HG02981 (cell line): ENCODE results near the gene CCPG1.
"Not testable (repeated sequence)": the region's sequence is repeated elsewhere in the genome, so short reads cannot be mapped to it uniquely, and the experiment has no call there.

Experiments
- ATAC-seq: cut with Tn5 transposase; IDR thresholded peaks from one replicate; pipeline ENCODE4 v1.9.1; 2021; ENCODE audit warnings: mild to moderate bottlenecking, moderate library complexity; ENCODE audit not compliant: unreplicated experiment

CCPG1 gene, protein sequence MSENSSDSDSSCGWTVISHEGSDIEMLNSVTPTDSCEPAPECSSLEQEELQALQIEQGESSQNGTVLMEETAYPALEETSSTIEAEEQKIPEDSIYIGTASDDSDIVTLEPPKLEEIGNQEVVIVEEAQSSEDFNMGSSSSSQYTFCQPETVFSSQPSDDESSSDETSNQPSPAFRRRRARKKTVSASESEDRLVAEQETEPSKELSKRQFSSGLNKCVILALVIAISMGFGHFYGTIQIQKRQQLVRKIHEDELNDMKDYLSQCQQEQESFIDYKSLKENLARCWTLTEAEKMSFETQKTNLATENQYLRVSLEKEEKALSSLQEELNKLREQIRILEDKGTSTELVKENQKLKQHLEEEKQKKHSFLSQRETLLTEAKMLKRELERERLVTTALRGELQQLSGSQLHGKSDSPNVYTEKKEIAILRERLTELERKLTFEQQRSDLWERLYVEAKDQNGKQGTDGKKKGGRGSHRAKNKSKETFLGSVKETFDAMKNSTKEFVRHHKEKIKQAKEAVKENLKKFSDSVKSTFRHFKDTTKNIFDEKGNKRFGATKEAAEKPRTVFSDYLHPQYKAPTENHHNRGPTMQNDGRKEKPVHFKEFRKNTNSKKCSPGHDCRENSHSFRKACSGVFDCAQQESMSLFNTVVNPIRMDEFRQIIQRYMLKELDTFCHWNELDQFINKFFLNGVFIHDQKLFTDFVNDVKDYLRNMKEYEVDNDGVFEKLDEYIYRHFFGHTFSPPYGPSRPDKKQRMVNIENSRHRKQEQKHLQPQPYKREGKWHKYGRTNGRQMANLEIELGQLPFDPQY

DNA sequence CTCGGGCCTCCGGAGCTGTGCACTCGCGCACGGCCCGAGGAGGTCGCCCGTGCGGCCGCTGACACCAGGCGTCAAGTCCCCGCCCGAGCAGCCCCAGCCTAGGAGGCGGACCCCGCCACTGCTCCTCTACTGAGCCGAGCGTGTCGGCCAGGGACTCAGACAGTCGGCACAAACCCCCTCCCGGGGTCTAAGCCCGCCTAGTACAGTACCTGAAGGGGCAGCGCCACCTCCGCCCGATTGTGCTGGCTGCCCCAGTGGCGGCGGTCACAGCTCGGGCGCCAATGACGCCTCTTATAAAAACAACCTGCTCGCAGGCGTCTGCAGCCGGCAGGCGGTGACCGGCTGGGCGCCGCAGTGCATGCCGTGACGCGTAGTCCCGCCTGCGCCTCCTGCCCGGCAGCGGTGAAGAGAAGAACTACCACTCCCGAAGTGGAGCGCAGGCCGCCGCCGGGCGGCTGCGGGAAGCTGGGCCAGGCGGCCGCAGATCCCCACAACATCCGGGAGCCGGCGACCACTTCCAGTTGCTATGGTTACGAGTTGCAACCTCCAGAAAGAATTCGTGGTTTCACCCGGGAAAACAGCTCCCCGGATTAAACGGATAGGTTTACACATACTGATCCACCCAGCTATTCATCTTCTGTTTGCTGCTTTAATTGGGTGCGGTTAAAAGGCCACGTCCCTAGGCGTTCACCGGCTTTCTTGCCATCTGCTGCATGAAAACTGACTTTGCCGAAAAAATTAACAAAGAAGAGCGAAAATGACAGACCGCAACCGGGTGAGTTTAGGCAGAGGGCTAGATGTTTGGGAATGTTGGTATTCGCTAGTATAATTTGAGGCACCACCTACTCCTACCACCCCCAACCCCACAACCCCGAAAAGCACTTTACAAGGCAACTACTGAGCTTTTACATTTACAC, at the start of gene CCPG1, which contains the start of gene PIERCE2:
Gene CCPG1, minus strand, starts transcription at position 348 of the 917 bp plus-strand sequence. CDS start 18,935 bp downstream, outside the sequence.
Gene PIERCE2, plus strand, starts transcription at position 484 of the 917 bp plus-strand sequence. Its CDS starts 274 bp downstream, at position 758.
- peak; percentile 91 for ATAC-seq

DNA sequence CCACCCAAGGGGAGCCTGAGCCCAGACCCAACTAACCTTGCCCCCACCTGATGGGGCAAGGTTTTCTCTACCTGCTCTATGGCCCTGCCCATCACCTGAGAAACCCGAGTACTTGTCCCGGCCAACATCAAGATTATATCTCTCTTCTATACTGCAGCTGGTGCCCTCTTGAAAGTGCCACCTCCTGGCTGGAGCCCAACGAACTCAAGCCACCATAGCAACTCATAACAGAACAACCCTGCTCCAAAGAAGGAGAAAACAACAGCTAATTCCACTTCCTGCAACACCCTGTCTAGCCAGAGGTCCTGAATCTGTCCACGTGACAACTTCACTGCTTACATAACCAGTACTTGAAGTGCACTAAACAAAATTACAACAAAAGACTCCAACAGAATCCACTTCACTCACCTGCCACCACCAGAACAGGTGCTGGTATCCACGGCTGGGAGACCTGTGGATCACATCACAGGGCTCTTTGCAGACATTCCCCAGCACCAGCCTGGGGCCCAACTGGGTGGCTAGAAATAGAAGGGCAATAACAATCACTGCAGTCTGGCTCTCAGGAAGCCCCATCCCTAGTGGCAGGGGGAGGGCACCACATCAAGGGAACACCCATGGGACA, 49.4 kb upstream of the CCPG1 start:
- no peak for ATAC-seq

DNA sequence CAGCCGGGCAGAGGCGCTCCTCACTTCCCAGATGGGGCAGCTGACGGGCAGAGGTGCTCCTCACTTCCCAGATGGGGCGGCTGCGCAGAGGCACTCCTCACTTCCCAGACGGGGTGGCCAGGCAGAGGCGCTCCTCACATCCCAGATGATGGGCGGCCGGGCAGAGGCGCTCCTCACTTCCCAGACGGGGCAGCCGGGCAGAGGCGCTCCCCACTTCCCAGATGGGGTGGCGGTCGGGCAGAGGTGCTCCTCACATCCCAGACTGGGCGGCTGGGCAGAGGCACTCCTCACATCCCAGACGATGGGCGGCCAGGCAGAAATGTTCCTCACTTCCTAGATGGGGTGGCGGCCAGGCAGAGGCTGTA, 38.9 kb upstream of the CCPG1 start:
- ATAC-seq, result not testable (repeated sequence)

DNA sequence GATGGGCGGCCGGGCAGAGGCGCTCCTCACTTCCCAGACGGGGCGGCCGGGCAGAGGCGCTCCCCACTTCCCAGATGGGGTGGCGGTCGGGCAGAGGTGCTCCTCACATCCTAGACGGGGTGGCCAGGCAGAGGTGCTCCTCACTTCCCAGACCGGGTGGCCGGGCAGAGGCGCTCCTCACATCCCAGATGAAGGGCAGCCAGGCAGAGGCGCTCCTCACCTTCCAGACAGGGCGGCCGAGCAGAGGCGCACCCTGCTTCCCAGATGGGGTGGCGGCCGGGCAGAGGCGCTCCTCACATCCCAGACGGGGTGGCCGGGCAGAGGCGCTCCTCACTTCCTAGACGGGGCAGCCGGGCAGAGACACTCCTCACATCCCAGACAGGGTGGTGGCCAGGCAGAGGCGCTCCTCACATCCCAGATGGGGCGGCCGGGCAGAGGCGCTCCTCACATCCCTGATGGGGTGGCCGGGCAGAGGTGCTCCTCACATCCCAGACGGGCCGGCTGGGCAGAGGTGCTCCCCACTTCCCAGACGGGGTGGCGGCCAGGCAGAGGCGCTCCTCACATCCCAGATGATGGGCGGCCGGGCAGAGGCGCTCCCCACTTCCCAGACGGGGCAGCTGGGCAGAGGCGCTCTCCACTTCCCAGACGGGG, 38.3 kb upstream of the CCPG1 start:
- ATAC-seq, result not testable (repeated sequence)

DNA sequence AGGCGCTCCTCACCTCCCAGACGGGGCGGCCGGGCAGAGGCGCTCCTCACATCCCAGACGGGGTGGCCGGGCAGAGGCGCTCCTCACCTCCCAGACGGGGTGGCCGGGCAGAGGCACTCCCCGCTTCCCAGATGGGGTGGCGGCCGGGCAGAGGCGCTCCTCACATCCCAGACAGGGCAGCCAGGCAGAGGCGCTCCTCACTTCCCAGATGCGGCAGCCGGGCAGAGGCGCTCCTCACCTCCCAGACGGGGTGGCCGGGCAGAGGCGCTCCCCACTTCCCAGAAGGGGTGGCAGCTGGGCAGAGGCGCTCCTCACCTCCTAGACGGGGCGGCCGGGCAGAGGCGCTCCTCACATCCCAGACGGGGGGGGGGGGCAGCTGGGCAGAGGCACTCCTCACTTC, 37.8 kb upstream of the CCPG1 start:
- not testable (repeated sequence) for ATAC-seq

DNA sequence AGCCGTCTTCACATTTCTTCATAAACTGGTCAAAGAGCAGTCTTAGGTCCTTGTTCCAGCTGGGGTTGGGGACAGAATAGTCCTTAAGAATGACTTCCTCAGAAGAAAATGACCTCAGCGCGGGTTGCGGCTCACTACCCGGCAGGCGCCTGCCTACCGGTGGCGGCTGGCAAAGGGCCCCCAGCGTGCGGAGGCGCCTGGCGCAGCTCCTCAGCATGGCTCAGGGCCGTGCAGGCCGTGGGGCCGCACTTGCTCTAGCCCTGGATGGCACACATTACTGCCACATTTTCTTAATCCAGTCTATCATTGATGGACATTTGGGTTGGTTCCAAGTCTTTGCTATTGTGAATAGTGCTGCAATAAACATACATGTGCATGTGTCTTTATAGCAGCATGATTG, 35.0 kb upstream of the CCPG1 start:
- ATAC-seq, result not testable (repeated sequence)

DNA sequence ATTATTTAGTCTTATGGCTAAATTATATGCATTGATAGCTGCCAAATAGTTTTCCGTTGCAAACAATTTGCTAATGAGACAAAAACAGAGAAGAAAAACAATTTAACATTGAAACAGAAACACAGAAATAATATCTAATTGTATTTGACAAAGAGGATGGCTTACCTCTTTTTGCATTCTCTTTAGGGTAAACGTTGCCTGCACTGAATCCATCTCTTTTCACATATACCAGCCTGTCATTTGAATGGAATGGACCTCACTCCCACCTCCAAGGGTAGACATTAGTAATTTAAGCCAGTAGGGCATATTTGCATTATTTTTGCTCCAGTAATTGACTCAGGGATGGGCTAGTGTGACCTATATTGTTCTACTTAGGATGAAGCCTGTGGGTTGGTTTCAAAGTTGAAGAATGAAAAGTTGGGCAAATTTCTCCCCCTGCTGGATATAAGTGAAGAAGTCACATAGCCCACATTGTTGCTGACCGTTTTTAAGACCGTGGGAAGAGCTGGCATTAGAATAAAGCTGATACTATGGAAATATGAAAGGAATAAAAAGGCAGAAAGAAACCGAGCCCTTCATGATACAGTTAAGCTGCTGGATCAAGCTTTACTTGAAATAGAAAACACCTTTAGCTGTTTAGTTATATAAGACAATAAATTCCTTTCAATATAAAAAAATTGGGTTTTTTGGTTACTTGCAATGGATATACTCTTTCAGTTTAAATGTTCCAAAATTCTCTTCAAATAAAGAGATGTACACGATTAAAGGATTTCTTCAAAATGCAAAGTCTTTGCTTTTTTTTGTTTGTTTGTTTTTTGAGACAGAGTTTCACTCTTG, 27.0 kb upstream of the CCPG1 start:
- no peak for ATAC-seq

DNA sequence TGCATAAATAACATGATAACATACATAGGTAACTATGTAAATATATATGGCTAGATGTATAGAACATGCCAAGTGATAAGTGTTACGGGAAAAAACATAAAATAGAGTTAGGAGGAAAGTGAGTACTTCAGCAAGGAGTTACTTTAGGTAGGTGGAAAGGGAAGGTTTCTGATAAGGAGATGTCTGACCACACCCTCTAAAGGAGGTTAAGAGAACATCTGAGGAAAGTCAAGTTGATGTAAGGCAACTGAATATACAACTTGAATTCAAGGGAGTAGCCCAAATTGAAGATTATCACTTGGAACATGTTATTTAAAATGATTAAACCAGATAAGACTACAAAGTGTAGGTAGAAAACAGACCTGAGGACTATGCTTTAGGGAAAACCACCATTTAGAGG, 13.9 kb upstream of the CCPG1 start:
- no peak for ATAC-seq

DNA sequence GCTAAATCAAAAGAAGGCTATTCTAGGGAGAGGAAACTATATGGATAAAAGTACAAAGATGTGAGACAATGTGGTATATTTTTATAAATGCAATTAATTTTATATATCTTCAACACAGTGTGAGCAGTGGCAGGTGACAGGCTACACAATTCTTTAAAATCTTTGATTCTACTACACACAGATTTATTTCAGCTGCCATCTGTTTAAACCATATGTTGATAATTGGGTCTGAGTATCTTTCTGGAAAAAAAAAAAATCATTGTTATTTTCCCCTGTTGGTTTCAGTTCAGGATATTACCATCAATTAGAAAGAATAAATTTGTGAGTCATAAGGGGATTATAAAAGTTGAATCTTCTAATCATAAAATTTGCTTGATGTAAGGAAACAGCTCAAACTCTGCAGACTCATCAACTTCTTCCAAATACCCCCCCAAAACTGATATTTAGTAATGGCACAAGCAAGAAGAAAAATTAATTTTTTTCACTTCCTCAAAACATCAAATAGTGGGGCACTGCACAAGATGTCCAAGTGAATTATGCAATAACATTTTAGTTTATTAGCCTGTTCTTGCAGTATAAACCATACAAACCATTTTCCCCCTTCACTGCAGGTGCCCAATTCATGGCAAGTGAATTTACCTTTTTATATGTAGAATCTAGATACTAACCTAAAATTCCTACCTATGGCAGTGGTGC, 12.2 kb upstream of the CCPG1 start:
- no peak for ATAC-seq

DNA sequence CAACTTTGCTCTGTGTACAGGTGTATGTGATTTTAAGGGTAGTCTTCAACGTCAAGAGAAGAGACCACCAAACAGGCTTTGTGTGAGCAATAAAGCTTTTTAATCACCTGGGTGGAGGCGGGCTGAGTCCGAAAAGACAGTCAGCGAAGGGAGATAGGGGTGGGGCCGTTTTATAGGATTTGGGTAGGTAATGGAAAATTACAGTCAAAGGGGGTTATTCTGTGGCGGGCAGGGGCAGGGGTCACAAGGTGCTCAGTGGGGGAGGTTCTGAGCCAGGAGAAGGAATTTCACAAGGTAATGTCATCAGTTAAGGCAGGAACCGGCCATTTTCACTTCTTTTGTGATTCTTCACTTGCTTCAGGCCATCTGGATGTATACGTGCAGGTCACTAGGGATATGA, 9.5 kb upstream of the CCPG1 start:
- not testable (repeated sequence) for ATAC-seq

DNA sequence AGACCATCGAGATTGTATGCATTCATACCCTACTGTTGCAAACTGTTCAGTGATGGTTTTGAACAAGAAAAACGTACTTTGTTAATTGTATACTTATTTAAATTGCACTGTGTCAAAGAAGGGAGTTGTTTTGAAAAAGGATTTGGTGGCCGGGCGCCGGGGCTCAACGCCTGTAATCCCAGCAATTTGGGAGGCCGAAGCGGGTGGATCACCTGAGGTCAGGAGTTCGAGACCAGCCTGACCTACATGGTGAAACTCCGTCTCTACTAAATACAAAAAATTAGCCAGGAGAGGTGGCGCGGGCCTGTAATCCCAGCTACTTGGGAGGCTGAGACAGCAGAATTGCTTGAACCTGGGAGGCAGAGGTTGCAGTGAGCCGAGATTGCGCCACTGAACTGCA, 817 bp upstream of the CCPG1 start:
- ATAC-seq, result not testable (repeated sequence)

DNA sequence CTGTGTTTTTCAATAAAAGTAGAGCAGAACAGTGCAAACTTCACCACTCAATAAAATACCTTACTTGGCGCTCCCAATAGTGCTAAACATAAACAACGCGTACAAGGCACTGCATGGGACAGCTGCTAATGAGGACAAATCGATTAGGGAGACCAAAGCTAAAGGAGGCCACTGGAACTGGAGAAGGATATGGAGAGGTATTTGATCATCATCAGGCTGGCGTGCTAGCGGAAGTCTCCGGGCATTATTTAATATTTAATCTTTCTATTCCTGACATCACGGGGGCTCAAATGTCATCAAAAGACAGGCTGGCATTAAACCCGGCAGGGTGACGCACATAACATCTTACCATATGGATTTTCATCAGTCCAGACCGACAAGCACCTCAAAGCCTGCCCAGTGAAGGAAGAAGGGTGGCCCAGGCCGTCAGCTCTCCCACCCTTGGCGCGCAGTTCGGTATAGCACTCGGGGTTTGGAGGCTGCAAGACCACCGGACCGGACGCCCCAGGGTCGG, 604 bp downstream of the CCPG1 start:
- ATAC-seq, result peak; percentile 17

DNA sequence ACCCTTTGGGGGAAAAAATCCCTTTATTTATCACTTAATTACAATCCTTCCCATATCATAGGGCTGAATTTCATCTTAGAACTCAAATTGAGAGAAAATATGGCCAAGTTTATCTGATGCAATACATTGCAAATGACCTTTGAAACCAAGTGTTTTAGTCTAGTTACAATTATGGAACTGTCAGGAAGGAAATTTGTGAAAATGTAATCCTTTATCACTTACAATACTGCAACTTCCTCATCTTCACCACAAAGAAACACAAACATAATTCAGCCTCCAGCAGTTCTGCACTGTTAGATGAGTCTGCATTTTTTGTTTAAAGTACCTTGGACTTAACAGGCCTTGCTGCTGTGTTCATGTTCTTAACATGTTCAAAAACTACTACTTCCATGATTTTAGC, 4.6 kb downstream of the CCPG1 start:
- no peak for ATAC-seq

DNA sequence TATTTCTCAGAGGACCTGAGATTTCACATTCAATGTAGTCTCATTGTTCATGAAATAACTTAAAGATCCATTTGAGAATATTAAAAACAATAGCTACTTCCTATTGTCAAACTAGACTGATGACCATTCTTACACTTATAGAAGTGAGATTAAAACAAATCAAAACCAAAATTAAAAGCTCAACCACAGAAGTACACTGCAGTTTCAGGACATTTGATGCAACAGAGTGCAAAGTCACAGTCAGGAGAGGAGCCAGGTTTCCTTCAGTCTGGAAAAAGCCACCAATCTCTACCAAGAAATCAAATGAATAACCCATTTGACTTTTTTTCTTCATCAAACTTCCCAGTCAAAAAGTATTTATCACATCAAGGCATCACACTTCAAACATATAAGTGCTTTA, 5.5 kb downstream of the CCPG1 start:
- ATAC-seq, result peak; percentile 66

DNA sequence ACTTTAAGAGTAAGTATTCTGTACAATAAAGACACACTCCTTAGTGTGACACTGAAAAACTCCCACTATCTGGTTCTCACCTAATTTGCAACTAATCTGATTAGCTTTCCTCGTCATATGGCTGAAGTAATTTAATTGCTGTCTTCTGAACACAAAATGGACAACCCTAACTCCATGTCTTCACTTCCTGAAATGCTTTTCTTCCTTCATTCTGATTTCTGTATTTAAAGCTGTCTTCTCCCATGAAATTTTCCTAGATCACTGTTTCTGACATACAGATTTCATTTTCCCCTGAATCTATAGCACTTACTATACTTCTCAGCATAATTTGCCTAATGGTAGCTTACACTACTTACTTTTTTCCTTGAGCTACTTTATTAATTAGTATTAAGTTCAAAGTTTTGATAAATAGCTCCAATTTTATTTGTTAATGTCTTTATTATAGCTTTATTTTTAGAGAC, 6.3 kb downstream of the CCPG1 start:
- ATAC-seq, result no peak

DNA sequence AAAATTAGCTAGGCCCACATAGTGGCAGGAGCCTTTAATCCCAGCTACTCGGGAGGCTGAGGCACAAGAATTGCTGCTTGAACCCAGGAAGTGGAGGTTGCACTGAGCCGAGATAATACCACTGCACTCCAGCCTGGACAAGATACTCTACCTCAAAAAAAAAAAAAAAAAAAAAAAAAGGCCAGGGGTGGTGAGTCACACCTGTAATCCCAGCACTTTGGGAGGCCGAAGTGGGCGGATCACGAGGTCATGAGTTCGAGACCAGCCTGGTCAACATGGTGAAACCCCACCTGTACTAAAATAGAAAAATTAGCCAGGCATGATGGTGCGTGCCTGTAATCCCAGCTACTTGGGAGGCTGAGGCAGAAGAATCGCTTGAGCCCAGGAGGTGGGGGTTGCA, 8.1 kb downstream of the CCPG1 start:
- ATAC-seq, result not testable (repeated sequence)

DNA sequence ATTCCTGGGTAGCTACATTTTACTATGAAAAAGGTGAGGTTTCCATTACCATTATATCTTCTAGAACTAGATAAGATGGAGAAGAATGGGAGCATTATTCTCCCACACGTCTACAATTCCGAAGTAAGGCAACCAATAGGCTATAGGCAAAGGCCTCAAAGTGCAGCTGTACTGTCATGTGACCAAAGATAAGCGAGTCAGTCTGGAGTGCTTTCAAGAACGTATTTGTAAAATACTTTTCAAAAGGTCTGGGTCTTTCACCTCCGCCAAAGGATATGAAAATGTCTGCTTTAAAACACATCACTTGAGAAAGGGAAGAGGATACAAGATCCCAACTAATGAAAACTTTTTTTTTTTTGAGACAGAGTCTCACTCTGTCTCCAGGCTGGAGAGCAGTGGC, 9.9 kb downstream of the CCPG1 start:
- ATAC-seq, result no peak

DNA sequence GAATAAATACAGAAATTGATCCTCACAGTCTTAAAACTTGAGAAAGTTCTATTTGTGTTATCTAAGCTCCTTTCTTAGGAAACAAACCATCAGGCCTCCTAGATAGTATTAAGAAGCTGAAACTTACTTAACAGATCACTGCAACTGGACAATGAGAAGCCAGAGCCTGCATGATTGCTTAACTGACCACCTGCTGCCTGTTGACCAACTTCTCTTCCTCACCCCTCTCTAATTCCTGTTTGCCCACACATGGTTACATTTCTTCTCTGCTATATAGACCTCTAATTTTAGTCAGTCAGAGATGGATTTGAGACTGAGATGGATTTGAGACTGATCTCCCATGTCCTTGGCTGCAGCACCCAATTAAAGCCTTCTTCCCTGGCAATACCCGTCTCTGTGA, 13.5 kb downstream of the CCPG1 start:
- ATAC-seq, result no peak
